Fibroblast of villous mesenchyme (primary cell): ENCODE data around the gene NGEF. TPM values are rescaled to one million over a fixed set of nuclear protein-coding genes. Genes with fewer than 3 reads are reported as not detected.

Source experiments
- DNase-seq: peaks from one replicate; pipeline ENCODE4 v3.0.0-alpha.2; 2010; ENCODE audit warnings: low read depth
- H3K4me3 ChIP-seq: 2 replicates; pipeline ENCODE4 v1.5.1; 2011; ENCODE audit warnings: low read depth, mild to moderate bottlenecking, low read length
- CTCF ChIP-seq: IDR thresholded peaks from 2 replicates; pipeline ENCODE4 v1.5.1; 2012; ENCODE audit warnings: low read depth, mild to moderate bottlenecking, low read length; ENCODE audit not compliant: insufficient read depth
- total RNA-seq: library from RNA; depleted of rRNA; stranded (reverse); fragments of >200 nt; gene quantifications from 2 replicates; pipeline ENCODE4 v1.2.3, GENCODE V29; 2012

NGEF gene
- total RNA-seq, 1 donor, result 0.86 TPM

GRCh38 chr2:232894746-232895145 is 118.3 kb downstream of the NGEF start:
- no peak overlapping the region for H3K4me3 ChIP-seq
- no peak for TF ChIP-seq CTCF
- no peak for DNase-seq

GRCh38 chr2:232894251-232894650 is 118.8 kb downstream of the NGEF start:
- DNase-seq, result no peak
- no peak for TF ChIP-seq CTCF
- no peak overlapping the region for H3K4me3 ChIP-seq

GRCh38 chr2:232893834-232894233 is 119.2 kb downstream of the NGEF start:
- no peak for TF ChIP-seq CTCF
- H3K4me3 ChIP-seq, result no peak overlapping the region
- DNase-seq, result no peak

- no peak for DNase-seq
- no peak overlapping the region for H3K4me3 ChIP-seq
- TF ChIP-seq CTCF, result no peak
Measured at GRCh38 chr2:232892843-232893242, 120.2 kb downstream of the NGEF start.

- DNase-seq, result no peak
- H3K4me3 ChIP-seq, result no peak overlapping the region
- no peak for TF ChIP-seq CTCF
Measured at GRCh38 chr2:232892221-232892620, 120.8 kb downstream of the NGEF start.

GRCh38 chr2:232891621-232892071 is 121.4 kb downstream of the NGEF start:
- H3K4me3 ChIP-seq, result no peak overlapping the region
- peak; percentile 18 for DNase-seq
- no peak for TF ChIP-seq CTCF

GRCh38 chr2:232890896-232891601 is 122.0 kb downstream of the NGEF start:
- no peak overlapping the region for H3K4me3 ChIP-seq
- no peak for DNase-seq
- TF ChIP-seq CTCF, result no peak
